GM10248 (cell line): ENCODE measurements around the gene MPND.

Experiments used
- CTCF ChIA-PET: fragments of 300-600 bp; sonication (Branson Sonifier 250); formaldehyde crosslinking; extraction: SDS; loops from one replicate; lab custom pipeline; 2021; ENCODE audit warnings: antibody characterized with exemption; lab: Yijun Ruan, JAX
- POLR2A ChIA-PET: fragments of 350-650 bp; sonication (Branson Sonifier 250); formaldehyde crosslinking; extraction: SDS; loops from one replicate; lab custom pipeline; 2020; ENCODE audit warnings: antibody characterized with exemption; lab: Yijun Ruan, JAX
- DNase-seq: peaks from one replicate; pipeline ENCODE4 v3.0.0; 2012; ENCODE audit errors: extremely low spot score
- TF ChIP-seq, protein P1 (sequence below): IDR thresholded peaks from 2 replicates; pipeline ENCODE4 v1.5.1; 2012; ENCODE audit warnings: mild to moderate bottlenecking, low read depth; ENCODE audit errors: extremely low read depth, missing control alignments, control extremely low read depth

Gene MPND

DNA sequence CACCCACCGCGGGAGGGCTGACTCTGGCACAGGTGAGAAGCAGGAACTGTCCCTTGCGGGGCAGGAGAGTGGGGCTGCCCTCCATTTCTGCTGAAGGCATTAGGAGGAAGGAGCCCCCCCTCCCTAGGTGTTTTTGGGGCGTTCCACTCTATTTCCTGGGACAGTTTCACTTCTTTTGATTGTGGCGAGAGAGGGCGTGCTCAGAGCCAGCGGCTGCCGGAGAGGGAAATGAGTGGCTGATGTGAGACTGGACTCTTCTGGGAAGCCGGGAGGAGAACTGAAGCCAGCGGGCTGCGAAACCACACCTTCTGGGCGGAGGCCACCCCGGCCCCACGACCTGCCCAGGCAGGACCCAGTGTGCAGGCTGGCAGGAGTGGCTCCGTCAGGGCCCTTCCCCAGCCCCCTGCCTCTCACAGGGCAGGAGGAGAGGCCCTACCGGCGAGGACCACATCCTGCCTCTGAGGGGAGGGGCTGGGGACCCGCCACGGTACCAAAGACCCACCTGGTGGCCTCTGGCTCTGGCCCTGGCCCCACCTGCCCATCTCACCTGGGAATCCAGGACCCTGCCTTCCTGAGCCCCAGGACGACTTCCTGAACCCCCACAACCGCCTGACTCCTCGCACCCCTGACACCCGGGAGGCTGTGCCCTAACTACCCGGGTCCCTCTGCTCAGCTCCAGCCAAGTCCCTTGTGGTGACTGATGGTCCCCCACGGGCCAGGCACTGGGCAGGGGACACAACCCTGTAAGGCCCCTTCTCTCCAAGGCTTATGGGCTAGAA is 25.9 kb downstream of the MPND start:
- ChIA-PET POLR2A (interaction anchor here (0.9 kb wide), 1 partner anchor 27 kb away, joined by 5 read pairs; the partner anchor contains the start of gene MPND), CTCF (interaction anchor here (0.9 to 9.9 kb wide), 11 partner anchors 10 to 156 kb away, joined by 3 to 85 read pairs (median 7); partner anchors contain the start of genes CHAF1A, MPND and SH3GL1)
- peak; percentile 78 for DNase-seq
- TF ChIP-seq, protein P1, sequence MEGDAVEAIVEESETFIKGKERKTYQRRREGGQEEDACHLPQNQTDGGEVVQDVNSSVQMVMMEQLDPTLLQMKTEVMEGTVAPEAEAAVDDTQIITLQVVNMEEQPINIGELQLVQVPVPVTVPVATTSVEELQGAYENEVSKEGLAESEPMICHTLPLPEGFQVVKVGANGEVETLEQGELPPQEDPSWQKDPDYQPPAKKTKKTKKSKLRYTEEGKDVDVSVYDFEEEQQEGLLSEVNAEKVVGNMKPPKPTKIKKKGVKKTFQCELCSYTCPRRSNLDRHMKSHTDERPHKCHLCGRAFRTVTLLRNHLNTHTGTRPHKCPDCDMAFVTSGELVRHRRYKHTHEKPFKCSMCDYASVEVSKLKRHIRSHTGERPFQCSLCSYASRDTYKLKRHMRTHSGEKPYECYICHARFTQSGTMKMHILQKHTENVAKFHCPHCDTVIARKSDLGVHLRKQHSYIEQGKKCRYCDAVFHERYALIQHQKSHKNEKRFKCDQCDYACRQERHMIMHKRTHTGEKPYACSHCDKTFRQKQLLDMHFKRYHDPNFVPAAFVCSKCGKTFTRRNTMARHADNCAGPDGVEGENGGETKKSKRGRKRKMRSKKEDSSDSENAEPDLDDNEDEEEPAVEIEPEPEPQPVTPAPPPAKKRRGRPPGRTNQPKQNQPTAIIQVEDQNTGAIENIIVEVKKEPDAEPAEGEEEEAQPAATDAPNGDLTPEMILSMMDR, result no peak

DNA sequence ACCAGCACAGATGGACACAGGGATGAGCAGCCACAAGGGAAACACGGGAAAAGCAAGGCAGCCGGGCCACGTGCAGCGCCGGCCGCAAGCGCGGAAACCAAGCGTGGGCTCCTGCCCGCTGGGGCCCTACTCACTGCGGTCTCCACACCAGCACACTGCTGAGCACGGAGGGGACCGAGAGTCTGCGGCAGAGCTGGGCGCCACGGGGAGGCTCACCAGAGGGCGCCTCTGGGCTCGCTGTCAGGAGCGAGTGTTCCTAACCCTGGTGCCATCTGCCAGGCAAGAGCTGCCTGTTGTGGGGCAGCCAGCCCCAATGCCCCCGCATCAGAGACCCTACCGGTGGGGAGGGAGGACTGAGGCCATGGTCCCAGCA is 26.5 kb downstream of the MPND start:
- CTCF ChIA-PET, result interaction anchor here (0.6 to 9.9 kb wide), 15 partner anchors 9 to 155 kb away, joined by 3 to 85 read pairs (median 5); partner anchors contain the start of genes CHAF1A, MPND and SH3GL1
- TF ChIP-seq, protein P1, result peak; percentile 79
- POLR2A ChIA-PET, result no interaction called here
- peak; percentile 71 for DNase-seq

DNA sequence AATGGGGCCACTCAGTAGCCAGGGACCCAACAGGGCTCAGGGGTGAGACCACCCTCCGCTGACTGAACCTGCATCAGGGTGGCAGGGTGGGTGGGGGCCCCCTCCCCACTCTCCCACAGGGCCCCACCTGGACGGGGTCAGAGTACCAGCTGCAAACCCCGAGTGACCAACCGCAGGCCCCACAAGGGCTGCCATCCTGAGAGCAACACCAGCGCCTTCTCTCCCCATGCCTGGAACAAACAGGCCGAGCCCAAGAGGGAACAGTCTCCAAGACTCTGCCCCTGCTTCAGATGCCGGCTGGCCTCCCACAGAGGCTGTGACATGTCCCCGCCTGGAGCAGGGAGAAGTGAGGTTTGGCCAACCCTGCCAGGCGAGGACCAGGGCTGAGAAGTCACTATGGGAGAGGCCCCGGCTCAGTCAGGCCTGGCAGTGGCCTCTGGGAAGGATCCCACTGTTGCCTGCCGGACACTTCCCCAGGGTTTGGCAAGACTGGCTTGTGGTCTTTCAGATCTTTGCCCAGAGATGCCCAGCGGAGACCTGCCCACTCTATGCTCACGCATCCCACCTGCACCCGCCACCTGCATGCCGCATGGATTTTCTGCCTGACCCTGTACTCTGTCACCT is 27.2 kb downstream of the MPND start:
- DNase-seq, result no peak
- TF ChIP-seq, protein P1, result no peak
- CTCF ChIA-PET, result interaction anchor here (0.6 to 9.9 kb wide), 14 partner anchors 9 to 154 kb away, joined by 3 to 85 read pairs (median 6); partner anchors contain the start of genes CHAF1A, MPND and SH3GL1
- POLR2A ChIA-PET, result no interaction called here

DNA sequence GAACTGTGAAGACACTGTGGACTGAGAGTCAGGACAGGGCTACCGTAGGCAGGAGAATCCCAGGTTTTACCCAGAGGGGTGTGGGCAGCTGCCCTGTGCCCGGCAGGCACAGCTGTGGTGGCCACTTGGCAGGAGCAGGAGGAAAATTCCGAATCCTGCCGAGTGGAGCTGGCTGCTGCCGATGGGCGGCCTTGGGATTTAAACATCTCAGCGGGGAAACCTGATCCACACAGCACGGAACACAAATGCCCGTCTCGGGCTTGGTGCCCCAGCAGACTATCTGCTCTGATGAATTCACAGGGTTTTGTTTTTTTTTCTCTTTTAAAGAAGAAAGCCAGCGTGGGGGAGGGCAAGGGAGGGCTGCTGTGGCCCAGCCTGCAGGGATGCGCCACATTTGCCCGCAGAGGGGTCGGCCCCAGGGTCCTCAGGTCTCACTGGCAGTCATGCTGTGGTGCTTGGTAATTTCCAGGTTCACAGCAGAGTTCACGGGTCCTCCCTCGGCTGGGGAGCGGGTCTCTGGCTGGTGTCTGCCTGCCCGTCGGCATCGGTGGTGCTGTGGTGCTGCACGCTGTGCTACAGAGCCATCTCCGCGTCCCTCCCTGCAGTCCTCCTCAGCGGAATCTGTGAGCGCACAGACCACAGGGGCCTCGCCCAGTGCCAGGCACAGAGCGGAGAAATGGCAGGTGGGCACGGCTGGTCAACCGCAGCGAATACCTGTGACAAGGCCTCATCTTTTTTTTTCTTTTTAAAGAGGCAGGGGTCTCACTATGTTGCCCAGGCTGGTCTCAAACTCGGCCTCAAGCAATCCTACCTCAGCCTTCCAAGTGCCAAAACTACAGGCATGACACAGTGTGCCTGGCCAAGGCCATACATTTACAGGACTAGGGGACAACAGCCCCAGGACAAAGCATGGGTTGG is 28.1 kb downstream of the MPND start:
- CTCF ChIA-PET, result interaction anchor here (0.7 to 3.0 kb wide), 4 partner anchors 11 to 30 kb away, joined by 3 to 27 read pairs (median 4); partner anchors contain the start of genes CHAF1A and SH3GL1
- TF ChIP-seq, protein P1, result no peak
- no peak for DNase-seq
- POLR2A ChIA-PET, result interaction anchor here (0.5 kb wide), 1 partner anchor 108 kb away, joined by 4 read pairs; no protein-coding TSS in a partner anchor

DNA sequence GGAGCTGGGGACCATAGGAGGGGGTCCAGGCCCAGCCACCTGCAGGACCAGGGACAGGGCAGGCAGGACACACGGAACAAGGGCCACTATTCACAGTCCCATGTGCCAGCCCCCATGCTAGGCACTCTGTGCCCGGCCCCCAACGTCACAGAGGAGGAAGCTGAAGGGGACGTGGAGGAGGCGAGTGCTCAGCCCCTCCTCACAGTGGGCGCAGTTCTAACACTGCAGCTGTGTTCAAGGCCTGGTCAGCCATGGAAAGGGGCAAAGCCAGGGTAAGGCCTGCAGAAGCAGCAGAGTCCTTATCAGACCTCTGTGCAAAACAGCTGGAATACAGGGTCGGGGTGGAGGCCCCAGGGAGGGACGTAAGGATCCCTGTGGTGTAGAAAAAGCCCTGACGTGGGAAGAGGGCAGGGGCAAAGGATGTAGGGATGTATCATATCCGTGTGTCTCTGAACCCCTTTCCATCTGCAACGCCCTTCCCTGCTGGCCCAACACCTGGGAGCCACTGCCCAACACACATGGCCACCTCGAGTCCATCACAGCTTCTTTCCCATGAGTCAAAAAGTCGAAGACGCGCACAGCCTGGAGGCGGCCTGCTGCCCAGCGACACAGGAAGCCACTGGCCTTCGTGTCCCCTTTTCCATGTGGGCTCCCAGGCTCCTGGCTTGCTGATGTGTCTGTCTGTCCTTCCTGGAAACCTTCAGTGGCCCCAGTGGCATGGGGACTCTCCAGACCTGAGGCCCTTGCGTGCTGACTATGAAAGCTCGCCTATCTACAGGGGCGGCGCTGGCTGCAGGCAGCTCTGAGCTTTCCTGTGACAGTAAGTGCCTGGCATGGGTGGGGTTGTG is 29.0 kb downstream of the MPND start:
- no peak for DNase-seq
- CTCF ChIA-PET, result interaction anchor here (0.6 to 0.9 kb wide), 4 partner anchors 10 to 28 kb away, joined by 3 to 4 read pairs (median 3); partner anchors contain the start of gene SH3GL1
- TF ChIP-seq, protein P1, result no peak
- POLR2A ChIA-PET, result no interaction called here
